Stimulated activated naive CD4-positive, alpha-beta T cell treated with Interleukin-2 at 50 U/mL for 16 hours (primary cell): ENCODE measurements around the gene THAP4.
"Not testable (repeated sequence)": the region's sequence is repeated elsewhere in the genome, so short reads cannot be mapped to it uniquely, and the experiment has no call there.

Experiments
- DNase-seq: peaks from one replicate; lab custom pipeline; 2025; lab: John Stamatoyannopoulos, UW

Gene THAP4

DNA sequence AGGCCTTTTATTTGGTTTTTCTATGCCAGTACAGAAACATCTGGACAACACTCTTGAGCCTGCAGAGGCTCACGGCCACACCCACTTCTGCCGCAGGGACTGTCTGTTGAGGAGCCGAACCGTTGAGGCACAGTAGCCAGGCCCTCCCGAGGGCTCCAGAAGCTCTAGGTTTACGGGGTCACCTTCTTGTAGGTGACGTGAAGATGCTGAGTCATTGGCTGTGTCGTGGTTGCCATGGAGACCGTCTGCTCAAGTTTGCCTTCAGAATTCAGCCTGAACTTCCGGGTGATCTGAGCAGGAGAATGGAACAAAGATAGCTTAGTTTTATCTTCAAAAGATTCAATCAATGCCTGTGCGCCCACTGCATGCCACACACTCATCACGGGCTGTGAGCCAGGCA is 52.5 kb downstream of the THAP4 start:
- DNase-seq = no peak

GRCh38 chr2:241582806-241583205 is 54.2 kb downstream of the THAP4 start:
- DNase-seq = no peak

DNA sequence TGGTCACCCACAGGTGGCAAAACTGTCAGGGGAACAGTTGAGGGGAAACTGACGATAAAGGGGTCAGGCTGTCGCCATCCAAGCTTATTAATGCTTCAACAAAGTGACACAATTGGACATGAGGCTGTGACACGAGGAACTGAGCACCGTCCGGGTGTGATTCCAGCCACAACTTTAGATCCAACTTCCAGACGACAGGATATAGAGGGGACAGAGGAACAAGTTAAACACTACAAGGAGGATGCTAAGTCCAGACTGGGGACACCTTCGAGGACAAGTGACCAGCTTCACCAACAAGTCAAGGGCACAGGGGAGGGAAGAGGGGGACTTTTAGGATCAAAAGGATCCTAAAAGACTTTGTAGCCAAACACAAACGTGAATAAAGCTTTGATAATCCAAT is 54.6 kb downstream of the THAP4 start:
- no peak for DNase-seq

GRCh38 chr2:241579281-241579680 is 57.7 kb downstream of the THAP4 start:
- DNase-seq = no peak

DNA sequence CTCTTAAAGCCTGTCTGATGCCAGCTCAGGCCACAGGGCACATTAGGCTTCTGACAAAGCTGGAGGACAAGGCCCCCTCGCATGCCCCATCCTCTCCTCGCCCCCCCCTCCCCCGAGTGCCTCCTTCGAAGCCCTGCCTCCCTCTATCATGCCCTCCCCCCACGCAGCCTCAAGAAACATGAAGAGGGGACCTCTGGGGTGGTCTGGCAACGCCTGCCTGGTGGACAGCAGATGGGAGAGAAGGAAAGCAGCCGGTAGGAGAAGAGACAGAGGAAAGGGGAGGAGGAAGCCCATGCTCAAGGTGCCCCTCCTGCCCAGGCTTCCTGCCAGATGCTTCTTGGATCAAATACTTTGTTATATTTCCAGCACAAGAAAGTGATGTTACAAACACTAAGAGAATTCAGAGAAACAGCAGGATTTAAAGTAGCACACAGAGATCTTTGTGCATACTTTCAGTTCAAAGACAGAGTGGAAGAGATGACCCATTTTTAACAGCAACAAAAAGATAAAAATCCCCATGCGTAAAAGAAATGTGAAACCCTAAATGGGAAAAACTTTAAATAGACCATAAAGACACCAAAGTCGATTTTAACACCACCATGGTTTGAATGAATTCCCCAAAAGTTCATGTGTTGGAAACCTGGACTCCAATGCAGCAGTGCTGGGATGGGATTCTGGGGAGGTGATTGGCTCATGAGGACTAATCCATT is 59.4 kb downstream of the THAP4 start:
- DNase-seq = no peak

- no peak for DNase-seq
These were observed 60.7 kb downstream of the THAP4 start for GRCh38 chr2:241576293-241576654.

- DNase-seq = no peak
These were observed 61.2 kb downstream of the THAP4 start for GRCh38 chr2:241575624-241576292.

DNA sequence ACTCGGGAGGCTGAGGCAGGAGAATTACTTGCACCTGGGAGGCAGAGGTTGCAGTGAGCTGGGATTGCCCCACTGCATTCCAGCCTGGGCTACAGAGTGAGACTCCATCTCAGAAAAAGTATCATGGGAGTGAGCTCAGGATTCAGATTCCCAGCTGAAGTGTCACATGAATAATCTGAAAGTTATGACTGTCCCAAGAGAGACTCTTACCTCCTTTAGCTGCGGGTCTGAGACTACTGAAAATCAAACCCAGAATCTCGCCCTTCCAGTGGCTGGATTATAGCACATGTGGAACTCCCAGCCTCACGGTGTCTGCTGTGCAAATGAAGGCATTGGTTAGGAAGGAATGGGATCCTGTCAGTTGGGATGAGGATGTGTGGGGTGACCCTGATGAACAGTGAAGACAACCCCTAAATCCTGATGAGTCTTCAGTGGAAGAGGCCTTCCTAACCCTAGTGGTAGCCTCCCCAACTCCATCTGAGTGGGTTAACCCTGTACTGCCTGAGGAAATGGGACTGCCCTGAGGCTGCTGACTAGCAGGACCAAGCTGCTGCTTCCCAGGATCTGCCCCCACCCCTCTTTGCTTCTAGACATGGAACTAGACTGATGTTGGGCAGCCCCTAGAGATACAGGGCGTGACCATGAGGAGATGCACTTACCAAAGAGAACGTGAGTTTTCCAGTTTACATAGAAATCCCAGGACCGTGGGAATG is 61.9 kb downstream of the THAP4 start:
- no peak for DNase-seq

- DNase-seq = no peak
These were observed 63.2 kb downstream of the THAP4 start for GRCh38 chr2:241573741-241574140.

DNA sequence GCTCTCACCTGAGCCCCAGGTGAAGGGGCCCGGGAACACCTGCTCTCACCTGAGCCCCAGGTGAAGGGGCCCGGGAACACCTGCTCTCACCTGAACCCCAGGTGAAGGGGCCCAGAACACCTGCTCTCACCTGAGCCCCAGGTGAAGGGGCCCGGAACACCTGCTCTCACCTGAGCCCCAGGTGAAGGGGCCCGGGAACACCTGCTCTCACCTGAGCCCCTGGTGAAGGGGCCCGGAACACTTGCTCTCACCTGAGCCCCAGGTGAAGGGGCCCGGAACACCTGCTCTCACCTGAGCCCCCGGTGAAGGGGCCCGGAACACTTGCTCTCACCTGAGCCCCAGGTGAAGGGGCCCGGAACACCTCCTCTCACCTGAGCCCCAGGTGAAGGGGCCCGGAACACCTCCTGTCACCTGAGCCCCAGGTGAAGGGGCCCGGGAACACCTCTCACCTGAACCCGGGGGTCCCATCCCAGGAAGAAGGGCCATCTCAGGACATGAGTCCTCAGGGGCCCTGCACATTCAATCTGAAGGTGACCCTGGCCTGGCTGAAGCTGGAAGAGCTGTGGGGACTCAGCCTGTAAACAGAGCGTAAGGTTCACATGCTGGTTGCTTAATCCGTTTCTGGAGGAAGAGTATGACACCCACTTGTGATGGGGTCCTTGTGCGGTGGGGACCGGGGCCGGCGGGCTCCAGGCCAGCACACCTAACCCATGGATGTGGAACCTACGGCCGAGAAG is 63.9 kb downstream of the THAP4 start:
- DNase-seq = not testable (repeated sequence)

DNA sequence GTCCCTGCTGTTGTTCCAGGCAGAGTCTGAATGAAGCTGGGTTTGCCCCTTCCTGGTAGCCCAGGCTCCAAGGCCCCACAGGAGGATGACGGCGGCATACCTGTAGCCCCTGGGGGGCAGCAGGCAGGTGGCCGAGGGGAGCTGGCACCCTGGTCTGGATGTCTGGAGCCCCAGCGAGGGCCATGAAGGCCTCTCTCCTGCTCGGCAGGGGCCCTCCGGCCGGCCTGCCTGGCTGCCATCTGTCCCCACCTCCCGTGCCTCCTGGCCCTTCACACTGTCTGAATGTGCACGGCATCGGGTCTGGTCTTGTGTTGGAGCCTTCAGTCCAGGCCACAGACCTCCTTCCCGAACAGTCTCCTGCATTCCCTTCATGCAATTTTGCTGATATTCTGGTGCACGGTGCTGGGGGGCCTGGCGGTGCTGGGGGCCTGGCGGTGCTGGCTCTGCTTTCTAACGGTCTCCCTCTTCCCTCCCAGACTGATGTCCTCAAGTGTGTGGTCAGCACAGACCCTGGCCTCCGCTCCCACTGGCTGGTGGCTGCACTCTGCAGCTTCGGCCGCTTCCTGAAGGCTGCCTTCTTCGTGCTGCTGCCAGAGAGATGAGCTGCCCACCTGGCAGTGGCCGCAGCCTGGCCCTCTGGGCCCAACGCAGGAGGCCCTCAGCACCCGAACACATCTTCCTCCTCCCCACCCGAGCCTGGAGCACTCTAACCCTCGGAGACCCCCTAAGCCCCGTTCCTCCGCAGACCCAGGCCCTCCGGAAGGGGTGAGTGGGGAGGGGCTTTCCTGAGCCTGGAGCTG is 64.9 kb downstream of the THAP4 start:
- no peak for DNase-seq

DNA sequence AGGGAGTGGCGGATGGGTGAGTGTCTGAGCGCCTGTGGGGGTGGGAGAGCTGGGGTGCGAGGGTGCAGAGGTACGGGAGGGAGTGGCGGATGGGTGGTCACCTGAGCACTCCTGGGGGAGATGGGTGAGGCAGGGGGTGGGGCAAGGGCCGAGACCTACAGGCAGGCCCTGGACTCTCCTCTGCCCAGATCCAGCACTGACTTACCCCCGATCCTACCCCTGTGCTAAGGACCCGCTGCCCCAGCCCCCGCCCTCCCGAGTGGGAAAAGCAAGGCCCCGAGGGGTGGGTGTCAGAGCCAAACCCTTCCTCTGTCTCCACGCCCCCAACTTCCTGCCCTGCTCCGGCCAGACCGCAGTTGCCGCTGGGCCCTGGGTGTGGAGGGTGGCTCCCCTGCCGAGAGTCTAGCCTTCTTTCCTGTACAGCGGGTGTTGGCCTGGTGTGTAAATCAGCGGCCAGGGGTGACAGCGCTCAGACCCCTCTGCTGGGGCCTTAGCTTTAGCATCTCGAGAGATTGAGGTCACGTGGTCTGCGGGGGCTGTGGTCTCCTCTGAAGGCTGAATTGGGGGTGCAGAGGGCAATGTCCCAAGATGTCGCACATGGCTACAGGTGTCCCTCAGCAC is 65.9 kb downstream of the THAP4 start:
- no peak for DNase-seq

- no peak for DNase-seq
These were observed 67.1 kb downstream of the THAP4 start for GRCh38 chr2:241569831-241570281.

GRCh38 chr2:241568726-241569125 is 68.2 kb downstream of the THAP4 start:
- DNase-seq = no peak

DNA sequence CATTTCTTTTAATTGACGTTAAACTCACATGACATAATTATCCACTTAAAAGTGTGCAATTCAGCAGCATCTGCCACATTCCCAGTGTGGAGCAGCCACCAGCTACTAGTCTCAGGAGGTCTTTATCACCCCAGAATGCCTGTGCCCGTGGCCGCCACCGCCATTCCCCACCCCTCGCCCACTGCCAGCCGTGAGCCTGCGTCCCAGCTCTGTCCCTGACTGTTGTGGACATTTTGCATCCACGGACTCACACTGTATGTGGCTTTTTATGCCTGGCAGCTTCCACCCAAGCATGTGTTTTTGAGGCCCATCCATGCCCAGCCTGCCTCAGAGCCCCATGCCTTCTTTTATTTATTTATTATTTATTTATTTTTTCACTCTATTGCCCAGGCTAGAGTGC is 69.2 kb downstream of the THAP4 start:
- DNase-seq = no peak

GRCh38 chr2:241567266-241567665 is 69.7 kb downstream of the THAP4 start:
- not testable (repeated sequence) for DNase-seq

DNA sequence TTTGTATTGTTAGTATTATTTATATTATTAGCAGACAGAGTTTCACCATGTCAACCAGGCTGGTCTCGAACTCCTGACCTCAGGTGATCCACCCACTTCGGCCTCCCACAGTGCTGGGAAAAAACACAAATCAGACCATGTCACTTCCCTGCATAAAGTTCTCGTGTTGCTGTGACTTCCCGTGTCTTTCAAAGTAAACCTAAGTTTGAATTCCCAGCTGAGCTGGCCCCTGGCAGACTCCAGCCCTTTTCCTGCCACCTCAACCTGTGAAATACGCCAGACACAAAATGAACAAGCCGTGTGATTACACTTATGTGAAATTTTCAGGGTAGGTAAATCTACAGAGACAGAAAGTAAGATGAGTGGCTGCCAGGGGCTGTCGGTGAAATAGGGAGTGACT is 70.5 kb downstream of the THAP4 start:
- DNase-seq = no peak

GRCh38 chr2:241566021-241566420 is 70.9 kb downstream of the THAP4 start:
- not testable (repeated sequence) for DNase-seq

- DNase-seq = no peak
These were observed 71.5 kb downstream of the THAP4 start for GRCh38 chr2:241565411-241565810.

GRCh38 chr2:241564596-241565410 is 72.2 kb downstream of the THAP4 start:
- no peak for DNase-seq
